ES-I3 (cell line): ENCODE results near the gene L1CAM.

Experiments used
- H3K36me3 ChIP-seq: 2 replicates; pipeline ENCODE4 v1.6.1; 2013; ENCODE audit warnings: mild to moderate bottlenecking, low read length, control low read depth, moderate library complexity; ENCODE audit not compliant: insufficient read depth
- H3K4me1 ChIP-seq: 2 replicates; pipeline ENCODE4 v1.6.1; 2013; ENCODE audit warnings: mild to moderate bottlenecking, control low read depth, low read length; ENCODE audit not compliant: insufficient read depth
- H3K9ac ChIP-seq: 2 replicates; pipeline ENCODE4 v1.6.1; 2013; ENCODE audit warnings: low read depth, mild to moderate bottlenecking, low read length, moderate library complexity
- H3K9me3 ChIP-seq: 2 replicates; pipeline ENCODE4 v1.6.1; 2013; ENCODE audit warnings: mild to moderate bottlenecking, low read length, moderate library complexity; ENCODE audit not compliant: control insufficient read depth, insufficient read depth

Gene L1CAM

GRCh38 chrX:153885968-153886903 is at the start of gene L1CAM:
Gene L1CAM, minus strand, starts transcription at chrX:153886173. Its CDS starts 10,337 bp downstream, at chrX:153875836.
- H3K9me3 ChIP-seq, result no peaks in the 10 kb centered on the region
- H3K36me3 ChIP-seq, result no peaks in the 10 kb centered on the region
- peaks cover 43% of the 10 kb centered on the region for H3K4me1 ChIP-seq
- H3K9ac ChIP-seq, result peak within 1 kb of the TSS; percentile 63

GRCh38 chrX:153935326-153935851 is 49.4 kb upstream of the L1CAM start:
- peaks cover 13% of the 10 kb centered on the region for H3K36me3 ChIP-seq
- peak overlapping the region; percentile 48; the same call in 1 of the 2 replicates for H3K9ac ChIP-seq
- no peaks in the 10 kb centered on the region for H3K9me3 ChIP-seq
- peaks cover 4% of the 10 kb centered on the region for H3K4me1 ChIP-seq

- peak within 1 kb of the TSS; percentile 77 for H3K9ac ChIP-seq
- no peaks in the 10 kb centered on the region; the same call in 1 of the 2 replicates for H3K4me1 ChIP-seq
- no peaks in the 10 kb centered on the region for H3K9me3 ChIP-seq
- peaks cover 13% of the 10 kb centered on the region for H3K36me3 ChIP-seq
Observed at GRCh38 chrX:153934762-153935325, 48.9 kb upstream of the L1CAM start, which contains the start of gene NAA10. Gene NAA10, minus strand, starts transcription at chrX:153935037. Its CDS starts 133 bp downstream, at chrX:153934904.

GRCh38 chrX:153934148-153934761 is 48.3 kb upstream of the L1CAM start:
- Histone ChIP-seq H3K36me3 (peaks cover 13% of the 10 kb centered on the region), H3K9me3 (no peaks in the 10 kb centered on the region), H3K9ac (peak overlapping the region; percentile 77), H3K4me1 (no peaks in the 10 kb centered on the region; the same call in 1 of the 2 replicates)

GRCh38 chrX:153933748-153934147 is 47.8 kb upstream of the L1CAM start:
- H3K4me1 ChIP-seq, result no peaks in the 10 kb centered on the region; the same call in 1 of the 2 replicates
- H3K9ac ChIP-seq, result peak overlapping the region; percentile 77
- H3K36me3 ChIP-seq, result peaks cover 13% of the 10 kb centered on the region
- no peaks in the 10 kb centered on the region for H3K9me3 ChIP-seq

- no peak overlapping the region for H3K9ac ChIP-seq
- peaks cover 13% of the 10 kb centered on the region for H3K36me3 ChIP-seq
- no peaks in the 10 kb centered on the region for H3K9me3 ChIP-seq
- H3K4me1 ChIP-seq, result no peaks in the 10 kb centered on the region; the same call in 1 of the 2 replicates
Observed at GRCh38 chrX:153932220-153932915, 46.4 kb upstream of the L1CAM start.

GRCh38 chrX:153931748-153932147 is 45.8 kb upstream of the L1CAM start:
- no peaks in the 10 kb centered on the region; the same call in 1 of the 2 replicates for H3K4me1 ChIP-seq
- H3K9ac ChIP-seq, result no peak overlapping the region
- no peaks in the 10 kb centered on the region for H3K9me3 ChIP-seq
- peaks cover 13% of the 10 kb centered on the region for H3K36me3 ChIP-seq

GRCh38 chrX:153931151-153931550 is 45.2 kb upstream of the L1CAM start:
- Histone ChIP-seq H3K9ac (no peak overlapping the region), H3K36me3 (peaks cover 13% of the 10 kb centered on the region), H3K9me3 (no peaks in the 10 kb centered on the region), H3K4me1 (no peaks in the 10 kb centered on the region; the same call in 1 of the 2 replicates)

GRCh38 chrX:153930011-153930910 is 44.3 kb upstream of the L1CAM start:
- Histone ChIP-seq H3K9ac (no peak overlapping the region), H3K4me1 (peaks cover 2% of the 10 kb centered on the region; the same call in 1 of the 2 replicates)

GRCh38 chrX:153929576-153929975 is 43.6 kb upstream of the L1CAM start:
- Histone ChIP-seq H3K36me3 (peaks cover 13% of the 10 kb centered on the region), H3K9me3 (no peaks in the 10 kb centered on the region), H3K9ac (no peak overlapping the region), H3K4me1 (peaks cover 9% of the 10 kb centered on the region)

More at GRCh38 chrX:153930011-153930910, 44.3 kb upstream of the L1CAM start:
- Histone ChIP-seq H3K9me3 (no peaks in the 10 kb centered on the region), H3K36me3 (peaks cover 13% of the 10 kb centered on the region)

GRCh38 chrX:153928846-153929245 is 42.9 kb upstream of the L1CAM start:
- Histone ChIP-seq H3K4me1 (peaks cover 14% of the 10 kb centered on the region), H3K36me3 (peaks cover 13% of the 10 kb centered on the region), H3K9ac (no peak overlapping the region; the same call in 1 of the 2 replicates), H3K9me3 (no peaks in the 10 kb centered on the region)

- Histone ChIP-seq H3K4me1 (peaks cover 14% of the 10 kb centered on the region), H3K9ac (peak overlapping the region; percentile 63), H3K36me3 (peaks cover 8% of the 10 kb centered on the region), H3K9me3 (no peaks in the 10 kb centered on the region)
Observed at GRCh38 chrX:153927922-153928760, 42.2 kb upstream of the L1CAM start.
